DMS114 treated with DMSO at 0.1 percent for 48 hours (cell line): ENCODE data around the gene CPED1.
"Not testable (repeated sequence)": the region's sequence is repeated elsewhere in the genome, so short reads cannot be mapped to it uniquely, and the experiment has no call there.

ENCODE experiments used
- DNase-seq: peaks from one replicate; lab custom pipeline; 2025; ENCODE audit not compliant: unreplicated experiment; lab: John Stamatoyannopoulos, UW

Gene CPED1

GRCh38 chr7:120996333-120996987 is 7.9 kb downstream of the CPED1 start:
- DNase-seq, result no peak

GRCh38 chr7:120996988-120997345 is 8.5 kb downstream of the CPED1 start:
- DNase-seq, result no peak

GRCh38 chr7:120997882-120998474 is 9.5 kb downstream of the CPED1 start:
- DNase-seq, result no peak

- DNase-seq, result no peak
Measured at GRCh38 chr7:120998520-120998919, 10.0 kb downstream of the CPED1 start.

- no peak for DNase-seq
Measured at GRCh38 chr7:120998996-120999565, 10.6 kb downstream of the CPED1 start.

GRCh38 chr7:121000081-121000983 is 11.8 kb downstream of the CPED1 start:
- DNase-seq, result no peak

- DNase-seq, result no peak
Measured at GRCh38 chr7:121001234-121001906, 12.9 kb downstream of the CPED1 start.

GRCh38 chr7:121002048-121002756 is 13.7 kb downstream of the CPED1 start:
- no peak for DNase-seq

- no peak for DNase-seq
Measured at GRCh38 chr7:121002757-121003200, 14.3 kb downstream of the CPED1 start.

GRCh38 chr7:121003986-121004685 is 15.6 kb downstream of the CPED1 start:
- no peak for DNase-seq

- not testable (repeated sequence) for DNase-seq
Measured at GRCh38 chr7:121005058-121005457, 16.5 kb downstream of the CPED1 start.

- no peak for DNase-seq
Measured at GRCh38 chr7:121005996-121006584, 17.6 kb downstream of the CPED1 start.

- DNase-seq, result no peak
Measured at GRCh38 chr7:121006711-121007315, 18.3 kb downstream of the CPED1 start.

- no peak for DNase-seq
Measured at GRCh38 chr7:121008816-121009215, 20.3 kb downstream of the CPED1 start.

- DNase-seq, result no peak
Measured at GRCh38 chr7:121011401-121011800, 22.9 kb downstream of the CPED1 start.

- no peak for DNase-seq
Measured at GRCh38 chr7:121012170-121012874, 23.8 kb downstream of the CPED1 start.

- no peak for DNase-seq
Measured at GRCh38 chr7:121012919-121013318, 24.4 kb downstream of the CPED1 start.

GRCh38 chr7:121015560-121015959 is 27.0 kb downstream of the CPED1 start:
- DNase-seq, result no peak
